WTC11 (cell line): ENCODE data around the gene PLIN5.

Source experiments
- ATF3 ChIP-seq: sonication (generic); formaldehyde crosslinking; conservative IDR thresholded peaks from 2 replicates; pipeline ENCODE4 v1.8.1; 2022; ENCODE audit warnings: mild to moderate bottlenecking, missing genetic modification reagents
- CREB1 ChIP-seq: sonication (generic); formaldehyde crosslinking; IDR thresholded peaks from 2 replicates; pipeline ENCODE4 v1.8.0; 2023; ENCODE audit warnings: mild to moderate bottlenecking, missing genetic modification reagents
- CTCF ChIP-seq: fragments of 200-600 bp; IDR thresholded peaks from 2 replicates; pipeline ENCODE4 v1.8.0; 2022; ENCODE audit warnings: antibody characterized with exemption
- RELA ChIP-seq: sonication (generic); formaldehyde crosslinking; IDR thresholded peaks from 2 replicates; pipeline ENCODE4 v1.8.1; 2022; ENCODE audit warnings: missing genetic modification reagents, mild to moderate bottlenecking, borderline replicate concordance
- RORB ChIP-seq: fragments of 250-450 bp; sonication (Bioruptor Pico); IDR thresholded peaks from 2 replicates; pipeline ENCODE4 v1.9.0; 2021; ENCODE audit warnings: mild to moderate bottlenecking
- USF2 ChIP-seq: sonication (generic); formaldehyde crosslinking; IDR thresholded peaks from 2 replicates; pipeline ENCODE4 v1.8.1; 2023; ENCODE audit warnings: mild to moderate bottlenecking, missing genetic modification reagents, moderate library complexity

GRCh38 chr19:4518345-4519171, 16.5 kb downstream of the PLIN5 start, which contains the start of gene PLIN4:
- TF ChIP-seq CREB1 (CRISPR knock-in tag): no peak
- TF ChIP-seq RORB (CRISPR knock-in tag): no peak
- TF ChIP-seq RELA (CRISPR knock-in tag): no peak
- TF ChIP-seq ATF3 (CRISPR knock-in tag): no peak
- peak; percentile 70 for TF ChIP-seq USF2 (CRISPR knock-in tag)
- no peak for TF ChIP-seq CTCF
